Measurements from ENCODE around the gene RINL. TPM values are rescaled to one million over a fixed set of nuclear protein-coding genes. Genes with fewer than 3 reads are reported as not detected.

RINL gene
- total RNA-seq, 1 donor from 2014 or later: 3.7 TPM

GRCh38 chr19:38915329-38916321 is 37.5 kb upstream of the RINL start:
- Histone ChIP-seq H3K4me3 (ENCODE audit: low read length in 3 of 3) (no peak overlapping the region), H3K36me3 (ENCODE audit: control insufficient read depth in 3 of 3, insufficient read depth in 3 of 3, low read length in 3 of 3) (peaks cover 2 to 10% (median 7%) of the 10 kb centered on the region in 3 donors), H3K9ac (ENCODE audit: low read depth in 1 of 3, low read length in 3 of 3) (no peak overlapping the region), H3K9me3 (ENCODE audit: control insufficient read depth in 3 of 3, low read length in 3 of 3) (no peaks in the 10 kb centered on the region), H3K4me1 (ENCODE audit: control insufficient read depth in 3 of 3, insufficient read depth in 3 of 3, low read length in 3 of 3) (no peaks in the 10 kb centered on the region), H3K27ac (ENCODE audit: low read depth, low read length) (no peak overlapping the region), H3K27me3 (ENCODE audit: control insufficient read depth in 3 of 3, insufficient read depth in 3 of 3, low read length in 3 of 3) (peaks cover 0 to 5% (median 0%) of the 10 kb centered on the region in 3 donors)

- Histone ChIP-seq H3K27ac (ENCODE audit: low read depth, low read length) (no peak overlapping the region), H3K4me3 (ENCODE audit: low read length in 3 of 3) (no peak overlapping the region), H3K27me3 (ENCODE audit: control insufficient read depth in 3 of 3, insufficient read depth in 3 of 3, low read length in 3 of 3) (peaks cover 0 to 5% (median 0%) of the 10 kb centered on the region in 3 donors), H3K9me3 (ENCODE audit: control insufficient read depth in 3 of 3, low read length in 3 of 3) (no peaks in the 10 kb centered on the region), H3K36me3 (ENCODE audit: control insufficient read depth in 3 of 3, insufficient read depth in 3 of 3, low read length in 3 of 3) (peaks cover 6 to 17% (median 15%) of the 10 kb centered on the region in 3 donors), H3K9ac (ENCODE audit: low read depth in 1 of 3, low read length in 3 of 3) (no peak overlapping the region), H3K4me1 (ENCODE audit: control insufficient read depth in 3 of 3, insufficient read depth in 3 of 3, low read length in 3 of 3) (no peaks in the 10 kb centered on the region)
These were observed 35.9 kb upstream of the RINL start for GRCh38 chr19:38913958-38914357.

GRCh38 chr19:38912600-38913514 is 34.8 kb upstream of the RINL start:
- Histone ChIP-seq H3K36me3 (ENCODE audit: control insufficient read depth in 3 of 3, insufficient read depth in 3 of 3, low read length in 3 of 3) (peaks cover 6 to 21% (median 19%) of the 10 kb centered on the region in 3 donors), H3K4me3 (ENCODE audit: low read length in 3 of 3) (no peak overlapping the region), H3K27me3 (ENCODE audit: control insufficient read depth in 3 of 3, insufficient read depth in 3 of 3, low read length in 3 of 3) (peaks cover 0 to 5% (median 0%) of the 10 kb centered on the region in 3 donors), H3K9me3 (ENCODE audit: control insufficient read depth in 3 of 3, low read length in 3 of 3) (no peaks in the 10 kb centered on the region), H3K4me1 (ENCODE audit: control insufficient read depth in 3 of 3, insufficient read depth in 3 of 3, low read length in 3 of 3) (no peaks in the 10 kb centered on the region), H3K9ac (ENCODE audit: low read depth in 1 of 3, low read length in 3 of 3) (no peak overlapping the region), H3K27ac (ENCODE audit: low read depth, low read length) (no peak overlapping the region)

GRCh38 chr19:38911388-38912001 is 33.4 kb upstream of the RINL start:
- Histone ChIP-seq H3K36me3 (ENCODE audit: control insufficient read depth in 3 of 3, insufficient read depth in 3 of 3, low read length in 3 of 3) (peaks cover 14 to 28% (median 26%) of the 10 kb centered on the region in 3 donors), H3K4me1 (ENCODE audit: control insufficient read depth in 3 of 3, insufficient read depth in 3 of 3, low read length in 3 of 3) (no peaks in the 10 kb centered on the region), H3K9me3 (ENCODE audit: control insufficient read depth in 3 of 3, low read length in 3 of 3) (no peaks in the 10 kb centered on the region), H3K9ac (ENCODE audit: low read depth in 1 of 3, low read length in 3 of 3) (no peak overlapping the region), H3K27ac (ENCODE audit: low read depth, low read length) (no peak overlapping the region), H3K27me3 (ENCODE audit: control insufficient read depth in 3 of 3, insufficient read depth in 3 of 3, low read length in 3 of 3) (peaks cover 0 to 5% (median 0%) of the 10 kb centered on the region in 3 donors), H3K4me3 (ENCODE audit: low read length in 3 of 3) (no peak overlapping the region)

GRCh38 chr19:38910488-38910887 is 32.4 kb upstream of the RINL start:
- Histone ChIP-seq H3K4me1 (ENCODE audit: control insufficient read depth in 3 of 3, insufficient read depth in 3 of 3, low read length in 3 of 3) (no peaks in the 10 kb centered on the region), H3K36me3 (ENCODE audit: control insufficient read depth in 3 of 3, insufficient read depth in 3 of 3, low read length in 3 of 3) (peaks cover 17 to 33% (median 27%) of the 10 kb centered on the region in 3 donors)

GRCh38 chr19:38908911-38909310 is 30.8 kb upstream of the RINL start:
- Histone ChIP-seq H3K36me3 (ENCODE audit: control insufficient read depth in 3 of 3, insufficient read depth in 3 of 3, low read length in 3 of 3) (peaks cover 22 to 33% (median 30%) of the 10 kb centered on the region in 3 donors), H3K4me1 (ENCODE audit: control insufficient read depth in 3 of 3, insufficient read depth in 3 of 3, low read length in 3 of 3) (no peaks in the 10 kb centered on the region), H3K4me3 (ENCODE audit: low read length in 3 of 3) (no peak overlapping the region), H3K9ac (ENCODE audit: low read depth in 1 of 3, low read length in 3 of 3) (no peak overlapping the region), H3K9me3 (ENCODE audit: control insufficient read depth in 3 of 3, low read length in 3 of 3) (no peaks in the 10 kb centered on the region), H3K27me3 (ENCODE audit: control insufficient read depth in 3 of 3, insufficient read depth in 3 of 3, low read length in 3 of 3) (peaks cover 0 to 5% (median 0%) of the 10 kb centered on the region in 3 donors), H3K27ac (ENCODE audit: low read depth, low read length) (no peak overlapping the region)

More at GRCh38 chr19:38910488-38910887, 32.4 kb upstream of the RINL start:
- Histone ChIP-seq H3K27ac (ENCODE audit: low read depth, low read length) (no peak overlapping the region), H3K4me3 (ENCODE audit: low read length in 3 of 3) (no peak overlapping the region), H3K9ac (ENCODE audit: low read depth in 1 of 3, low read length in 3 of 3) (no peak overlapping the region), H3K27me3 (ENCODE audit: control insufficient read depth in 3 of 3, insufficient read depth in 3 of 3, low read length in 3 of 3) (peaks cover 0 to 5% (median 0%) of the 10 kb centered on the region in 3 donors), H3K9me3 (ENCODE audit: control insufficient read depth in 3 of 3, low read length in 3 of 3) (no peaks in the 10 kb centered on the region)

GRCh38 chr19:38907670-38908069 is 29.6 kb upstream of the RINL start:
- no peak overlapping the region for H3K4me3 ChIP-seq (ENCODE audit: low read length in 3 of 3)
- H3K36me3 ChIP-seq (ENCODE audit: control insufficient read depth in 3 of 3, insufficient read depth in 3 of 3, low read length in 3 of 3): peaks cover 22 to 33% (median 30%) of the 10 kb centered on the region in 3 donors
- no peak overlapping the region for H3K27ac ChIP-seq (ENCODE audit: low read depth, low read length)
- peaks cover 0 to 5% (median 0%) of the 10 kb centered on the region in 3 donors for H3K27me3 ChIP-seq (ENCODE audit: control insufficient read depth in 3 of 3, insufficient read depth in 3 of 3, low read length in 3 of 3)
- H3K4me1 ChIP-seq (ENCODE audit: control insufficient read depth in 3 of 3, insufficient read depth in 3 of 3, low read length in 3 of 3): no peaks in the 10 kb centered on the region
- no peaks in the 10 kb centered on the region for H3K9me3 ChIP-seq (ENCODE audit: control insufficient read depth in 3 of 3, low read length in 3 of 3)
- no peak overlapping the region for H3K9ac ChIP-seq (ENCODE audit: low read depth in 1 of 3, low read length in 3 of 3)

GRCh38 chr19:38907227-38907626 is 29.2 kb upstream of the RINL start:
- Histone ChIP-seq H3K4me3 (ENCODE audit: low read length in 3 of 3) (no peak overlapping the region), H3K9me3 (ENCODE audit: control insufficient read depth in 3 of 3, low read length in 3 of 3) (no peaks in the 10 kb centered on the region), H3K4me1 (ENCODE audit: control insufficient read depth in 3 of 3, insufficient read depth in 3 of 3, low read length in 3 of 3) (no peaks in the 10 kb centered on the region), H3K27me3 (ENCODE audit: control insufficient read depth in 3 of 3, insufficient read depth in 3 of 3, low read length in 3 of 3) (peaks cover 0 to 5% (median 0%) of the 10 kb centered on the region in 3 donors), H3K27ac (ENCODE audit: low read depth, low read length) (no peak overlapping the region), H3K9ac (ENCODE audit: low read depth in 1 of 3, low read length in 3 of 3) (no peak overlapping the region), H3K36me3 (ENCODE audit: control insufficient read depth in 3 of 3, insufficient read depth in 3 of 3, low read length in 3 of 3) (peaks cover 22 to 33% (median 30%) of the 10 kb centered on the region in 3 donors)

GRCh38 chr19:38905620-38906019 is 27.5 kb upstream of the RINL start:
- H3K4me3 ChIP-seq (ENCODE audit: low read length in 3 of 3): no peak overlapping the region
- H3K36me3 ChIP-seq (ENCODE audit: control insufficient read depth in 3 of 3, insufficient read depth in 3 of 3, low read length in 3 of 3): peaks cover 22 to 30% (median 30%) of the 10 kb centered on the region in 3 donors
- H3K27ac ChIP-seq (ENCODE audit: low read depth, low read length): no peak overlapping the region
- peaks cover under 1 to 4% (median 2%) of the 10 kb centered on the region in 3 donors for H3K4me1 ChIP-seq (ENCODE audit: control insufficient read depth in 3 of 3, insufficient read depth in 3 of 3, low read length in 3 of 3)
- no peaks in the 10 kb centered on the region for H3K27me3 ChIP-seq (ENCODE audit: control insufficient read depth in 3 of 3, insufficient read depth in 3 of 3, low read length in 3 of 3)
- no peaks in the 10 kb centered on the region for H3K9me3 ChIP-seq (ENCODE audit: control insufficient read depth in 3 of 3, low read length in 3 of 3)
- no peak overlapping the region for H3K9ac ChIP-seq (ENCODE audit: low read depth in 1 of 3, low read length in 3 of 3)

Measured in skeletal muscle tissue (tissue), 4 donors.